ENCODE data around the gene GALNT9.

DNA sequence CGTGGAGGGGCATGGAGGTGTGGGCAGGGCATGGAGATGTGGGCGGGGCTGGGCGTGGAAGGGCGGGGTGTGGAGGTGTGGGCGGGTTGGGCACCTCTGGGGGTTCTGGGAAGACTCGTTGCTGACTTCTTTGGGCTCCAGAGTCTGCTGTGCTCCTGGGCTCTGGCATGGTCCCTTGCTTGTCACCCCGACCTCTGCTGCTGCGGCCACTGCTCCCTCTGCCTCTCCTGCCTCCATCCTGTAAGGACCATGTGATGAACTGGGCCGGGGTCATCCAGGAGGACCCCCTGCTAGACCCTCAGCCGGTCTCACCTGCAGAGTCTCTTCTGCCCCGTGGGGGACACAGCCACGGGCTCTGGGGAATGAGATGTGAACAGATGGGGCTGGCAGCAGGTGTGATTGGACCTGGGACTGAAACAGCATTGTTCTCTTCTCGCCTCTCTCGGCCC lies 169.8 kb downstream of the GALNT9 start:
- TF ChIP-seq, protein P1, sequence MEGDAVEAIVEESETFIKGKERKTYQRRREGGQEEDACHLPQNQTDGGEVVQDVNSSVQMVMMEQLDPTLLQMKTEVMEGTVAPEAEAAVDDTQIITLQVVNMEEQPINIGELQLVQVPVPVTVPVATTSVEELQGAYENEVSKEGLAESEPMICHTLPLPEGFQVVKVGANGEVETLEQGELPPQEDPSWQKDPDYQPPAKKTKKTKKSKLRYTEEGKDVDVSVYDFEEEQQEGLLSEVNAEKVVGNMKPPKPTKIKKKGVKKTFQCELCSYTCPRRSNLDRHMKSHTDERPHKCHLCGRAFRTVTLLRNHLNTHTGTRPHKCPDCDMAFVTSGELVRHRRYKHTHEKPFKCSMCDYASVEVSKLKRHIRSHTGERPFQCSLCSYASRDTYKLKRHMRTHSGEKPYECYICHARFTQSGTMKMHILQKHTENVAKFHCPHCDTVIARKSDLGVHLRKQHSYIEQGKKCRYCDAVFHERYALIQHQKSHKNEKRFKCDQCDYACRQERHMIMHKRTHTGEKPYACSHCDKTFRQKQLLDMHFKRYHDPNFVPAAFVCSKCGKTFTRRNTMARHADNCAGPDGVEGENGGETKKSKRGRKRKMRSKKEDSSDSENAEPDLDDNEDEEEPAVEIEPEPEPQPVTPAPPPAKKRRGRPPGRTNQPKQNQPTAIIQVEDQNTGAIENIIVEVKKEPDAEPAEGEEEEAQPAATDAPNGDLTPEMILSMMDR (IDR thresholded peaks at IDR 0.05; ENCODE audit: poor library complexity, severe bottlenecking) = no peak
- TF ChIP-seq SMC3 (conservative IDR thresholded peaks at IDR 0.05; ENCODE audit: poor library complexity) (no peak), TAF1 (IDR thresholded peaks at IDR 0.05; ENCODE audit: low read depth) (no peak), MXI1 (conservative IDR thresholded peaks at IDR 0.05; ENCODE audit: poor library complexity, severe bottlenecking) (no peak), POLR2AphosphoS5 (IDR thresholded peaks at IDR 0.05) (no peak), EZH2 (IDR thresholded peaks at IDR 0.05; ENCODE audit: borderline replicate concordance, insufficient read depth, low read length, poor library complexity, severe bottlenecking) (no peak), RAD21 (conservative IDR thresholded peaks at IDR 0.05) (no peak), EP300 (conservative IDR thresholded peaks at IDR 0.05; ENCODE audit: poor library complexity, severe bottlenecking) (no peak)
- TF ChIP-seq, protein P2, sequence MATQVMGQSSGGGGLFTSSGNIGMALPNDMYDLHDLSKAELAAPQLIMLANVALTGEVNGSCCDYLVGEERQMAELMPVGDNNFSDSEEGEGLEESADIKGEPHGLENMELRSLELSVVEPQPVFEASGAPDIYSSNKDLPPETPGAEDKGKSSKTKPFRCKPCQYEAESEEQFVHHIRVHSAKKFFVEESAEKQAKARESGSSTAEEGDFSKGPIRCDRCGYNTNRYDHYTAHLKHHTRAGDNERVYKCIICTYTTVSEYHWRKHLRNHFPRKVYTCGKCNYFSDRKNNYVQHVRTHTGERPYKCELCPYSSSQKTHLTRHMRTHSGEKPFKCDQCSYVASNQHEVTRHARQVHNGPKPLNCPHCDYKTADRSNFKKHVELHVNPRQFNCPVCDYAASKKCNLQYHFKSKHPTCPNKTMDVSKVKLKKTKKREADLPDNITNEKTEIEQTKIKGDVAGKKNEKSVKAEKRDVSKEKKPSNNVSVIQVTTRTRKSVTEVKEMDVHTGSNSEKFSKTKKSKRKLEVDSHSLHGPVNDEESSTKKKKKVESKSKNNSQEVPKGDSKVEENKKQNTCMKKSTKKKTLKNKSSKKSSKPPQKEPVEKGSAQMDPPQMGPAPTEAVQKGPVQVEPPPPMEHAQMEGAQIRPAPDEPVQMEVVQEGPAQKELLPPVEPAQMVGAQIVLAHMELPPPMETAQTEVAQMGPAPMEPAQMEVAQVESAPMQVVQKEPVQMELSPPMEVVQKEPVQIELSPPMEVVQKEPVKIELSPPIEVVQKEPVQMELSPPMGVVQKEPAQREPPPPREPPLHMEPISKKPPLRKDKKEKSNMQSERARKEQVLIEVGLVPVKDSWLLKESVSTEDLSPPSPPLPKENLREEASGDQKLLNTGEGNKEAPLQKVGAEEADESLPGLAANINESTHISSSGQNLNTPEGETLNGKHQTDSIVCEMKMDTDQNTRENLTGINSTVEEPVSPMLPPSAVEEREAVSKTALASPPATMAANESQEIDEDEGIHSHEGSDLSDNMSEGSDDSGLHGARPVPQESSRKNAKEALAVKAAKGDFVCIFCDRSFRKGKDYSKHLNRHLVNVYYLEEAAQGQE (IDR thresholded peaks at IDR 0.05; ENCODE audit: borderline replicate concordance) = no peak
